Measurements from ENCODE around the gene OCIAD1.
"Not testable (repeated sequence)": the region's sequence is repeated elsewhere in the genome, so short reads cannot be mapped to it uniquely, and the experiment has no call there.

OCIAD1 gene

GRCh38 chr4:48821431-48821830 is 9.5 kb upstream of the OCIAD1 start:
- DNase-seq = not testable (repeated sequence)

- DNase-seq = no peak
Measured at GRCh38 chr4:48827622-48828021, 3.3 kb upstream of the OCIAD1 start.

- no peak for DNase-seq
Measured at GRCh38 chr4:48831532-48832030, 693 bp downstream of the OCIAD1 start.

- no peak for DNase-seq
Measured at GRCh38 chr4:48832571-48832970, 1.7 kb downstream of the OCIAD1 start.

GRCh38 chr4:48836658-48837057 is 5.8 kb downstream of the OCIAD1 start:
- no peak for DNase-seq

GRCh38 chr4:48841045-48841827 is 10.3 kb downstream of the OCIAD1 start:
- no peak for DNase-seq

- DNase-seq = no peak
Measured at GRCh38 chr4:48844843-48845242, 14.0 kb downstream of the OCIAD1 start.

- not testable (repeated sequence) for DNase-seq
Measured at GRCh38 chr4:48848799-48849198, 17.9 kb downstream of the OCIAD1 start.

GRCh38 chr4:48851651-48852050 is 20.8 kb downstream of the OCIAD1 start:
- no peak for DNase-seq

GRCh38 chr4:48853604-48854394 is 22.9 kb downstream of the OCIAD1 start:
- DNase-seq = no peak

GRCh38 chr4:48854395-48854683 is 23.5 kb downstream of the OCIAD1 start:
- DNase-seq = no peak

GRCh38 chr4:48854982-48855381 is 24.1 kb downstream of the OCIAD1 start:
- DNase-seq = no peak

GRCh38 chr4:48858130-48858529 is 27.2 kb downstream of the OCIAD1 start:
- no peak for DNase-seq

- no peak for DNase-seq
Measured at GRCh38 chr4:48862038-48862437, 31.1 kb downstream of the OCIAD1 start.

GRCh38 chr4:48862661-48863060 is 31.8 kb downstream of the OCIAD1 start:
- DNase-seq = no peak

- no peak for DNase-seq
Measured at GRCh38 chr4:48863728-48864127, 32.8 kb downstream of the OCIAD1 start.

GRCh38 chr4:48864696-48865095 is 33.8 kb downstream of the OCIAD1 start:
- not testable (repeated sequence) for DNase-seq

- no peak for DNase-seq
Measured at GRCh38 chr4:48877827-48878535, 47.1 kb downstream of the OCIAD1 start.

GRCh38 chr4:48879561-48880442 is 48.9 kb downstream of the OCIAD1 start:
- no peak for DNase-seq

- DNase-seq = not testable (repeated sequence)
Measured at GRCh38 chr4:48881646-48882045, 50.8 kb downstream of the OCIAD1 start.

- not testable (repeated sequence) for DNase-seq
Measured at GRCh38 chr4:48889750-48890149, 58.9 kb downstream of the OCIAD1 start.

- no peak for DNase-seq
Measured at GRCh38 chr4:48891028-48891619, 60.2 kb downstream of the OCIAD1 start.
